ENCODE results near the gene SNAP23. TPM values are rescaled to one million over a fixed set of nuclear protein-coding genes. Genes with fewer than 3 reads are reported as not detected.
A peak's percentile ranks its signal among the peaks of the same experiment; 100 is the strongest.

SNAP23 gene
- total and polyA plus RNA-seq, 2 of the 8 experiments (the other 6 are each of a cell fraction or from before 2014, with no cell fraction given): 58.0 to 72.8 TPM

DNA sequence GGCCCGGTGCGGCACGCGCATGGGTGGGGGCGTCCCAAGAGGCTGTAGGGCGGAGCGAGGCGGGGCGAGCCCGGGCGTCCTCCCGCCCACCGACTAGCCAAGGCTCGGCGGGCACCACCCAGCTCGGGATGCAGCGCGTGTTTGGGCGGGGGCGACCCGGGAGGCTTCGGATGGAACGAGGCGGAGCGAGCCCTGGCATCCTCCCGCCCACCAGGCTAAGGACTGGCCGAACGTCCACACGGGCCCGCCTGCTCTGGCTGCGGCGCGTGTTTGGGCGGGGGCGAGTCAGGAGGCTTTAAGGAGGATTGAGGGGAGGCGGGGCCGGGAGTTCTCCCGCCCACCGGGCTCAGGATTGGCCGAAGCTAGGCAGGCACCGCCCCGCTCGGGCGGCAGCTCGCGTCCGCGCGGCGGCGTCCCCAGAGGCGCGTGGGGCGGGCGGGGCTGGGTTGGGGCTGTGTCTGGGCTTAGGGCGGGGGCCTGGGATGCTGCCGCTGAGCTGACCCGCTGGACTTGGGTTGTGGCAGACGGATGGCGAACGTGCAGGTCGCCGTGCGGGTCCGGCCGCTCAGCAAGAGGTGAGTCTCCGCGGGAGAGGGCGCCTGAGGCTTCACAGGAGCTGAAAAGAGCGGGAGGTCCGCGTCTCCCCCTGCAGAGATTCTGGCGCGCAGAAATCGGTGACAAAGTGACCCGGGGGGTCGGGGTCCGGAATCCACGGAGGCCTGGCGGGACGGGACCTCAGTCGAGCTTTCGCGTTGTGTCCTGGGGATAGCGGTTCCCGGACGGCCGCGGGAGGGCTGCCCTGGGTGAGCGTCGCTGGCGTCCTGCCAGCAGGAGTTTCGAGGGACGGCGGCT is 80.0 kb downstream of the SNAP23 start, which contains the start of gene STARD9 (continued):
- TF ChIP-seq, protein P1, sequence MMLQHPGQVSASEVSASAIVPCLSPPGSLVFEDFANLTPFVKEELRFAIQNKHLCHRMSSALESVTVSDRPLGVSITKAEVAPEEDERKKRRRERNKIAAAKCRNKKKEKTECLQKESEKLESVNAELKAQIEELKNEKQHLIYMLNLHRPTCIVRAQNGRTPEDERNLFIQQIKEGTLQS (IDR thresholded peaks at IDR 0.05; ENCODE audit: insufficient read depth, low read depth, low read length): no peak
- TF ChIP-seq SRF (IDR thresholded peaks at IDR 0.05; ENCODE audit: low read depth, low read length) (no peak), POLR2A (IDR thresholded peaks at IDR 0.05; ENCODE audit: control extremely low read depth in 1 of 2, low read depth in 2 of 2, low read length in 2 of 2) (peak in 1 of 2 experiments; percentile 71; a peak in 2 of 3 replicates), SIN3A (conservative IDR thresholded peaks at IDR 0.05 in 1 of 2, IDR thresholded peaks at IDR 0.05 in 1 of 2; ENCODE audit: low read depth in 1 of 2, low read length in 2 of 2) (no peak), FOSL1 (IDR thresholded peaks at IDR 0.05; ENCODE audit: insufficient read depth, low read depth, low read length) (0 out of 2 replicates have a peak, but pooled peaks have one; percentile 19), SP1 (IDR thresholded peaks at IDR 0.05; ENCODE audit: low read depth, low read length) (peak; percentile 57; the same call in 1 of the 2 replicates), ZNF274 (IDR thresholded peaks at IDR 0.05; ENCODE audit: borderline replicate concordance, extremely low read depth, low read length) (no peak), E2F6 (IDR thresholded peaks at IDR 0.05) (peak; percentile 95), HDAC2 (IDR thresholded peaks at IDR 0.05; ENCODE audit: borderline replicate concordance in 1 of 2, low read depth in 2 of 2, low read length in 2 of 2) (0 out of 4 replicates have a peak, but pooled peaks of 1 of the 2 experiments have one; percentile 46), TAF7 (optimal IDR thresholded peaks at IDR 0.05; ENCODE audit: borderline replicate concordance, low read depth, low read length) (no peak), KDM4A (IDR thresholded peaks at IDR 0.05; ENCODE audit: low read depth, low read length, severe bottlenecking) (peak; percentile 98), EGR1 (IDR thresholded peaks at IDR 0.05; ENCODE audit: borderline replicate concordance, low read depth, low read length) (peak; percentile 50; the same call in 1 of the 2 replicates)
- TF ChIP-seq, protein P2, sequence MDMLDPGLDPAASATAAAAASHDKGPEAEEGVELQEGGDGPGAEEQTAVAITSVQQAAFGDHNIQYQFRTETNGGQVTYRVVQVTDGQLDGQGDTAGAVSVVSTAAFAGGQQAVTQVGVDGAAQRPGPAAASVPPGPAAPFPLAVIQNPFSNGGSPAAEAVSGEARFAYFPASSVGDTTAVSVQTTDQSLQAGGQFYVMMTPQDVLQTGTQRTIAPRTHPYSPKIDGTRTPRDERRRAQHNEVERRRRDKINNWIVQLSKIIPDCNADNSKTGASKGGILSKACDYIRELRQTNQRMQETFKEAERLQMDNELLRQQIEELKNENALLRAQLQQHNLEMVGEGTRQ (IDR thresholded peaks at IDR 0.05; ENCODE audit: low read length): 0 out of 2 replicates have a peak, but pooled peaks have one; percentile 9
- TF ChIP-seq, protein P3, sequence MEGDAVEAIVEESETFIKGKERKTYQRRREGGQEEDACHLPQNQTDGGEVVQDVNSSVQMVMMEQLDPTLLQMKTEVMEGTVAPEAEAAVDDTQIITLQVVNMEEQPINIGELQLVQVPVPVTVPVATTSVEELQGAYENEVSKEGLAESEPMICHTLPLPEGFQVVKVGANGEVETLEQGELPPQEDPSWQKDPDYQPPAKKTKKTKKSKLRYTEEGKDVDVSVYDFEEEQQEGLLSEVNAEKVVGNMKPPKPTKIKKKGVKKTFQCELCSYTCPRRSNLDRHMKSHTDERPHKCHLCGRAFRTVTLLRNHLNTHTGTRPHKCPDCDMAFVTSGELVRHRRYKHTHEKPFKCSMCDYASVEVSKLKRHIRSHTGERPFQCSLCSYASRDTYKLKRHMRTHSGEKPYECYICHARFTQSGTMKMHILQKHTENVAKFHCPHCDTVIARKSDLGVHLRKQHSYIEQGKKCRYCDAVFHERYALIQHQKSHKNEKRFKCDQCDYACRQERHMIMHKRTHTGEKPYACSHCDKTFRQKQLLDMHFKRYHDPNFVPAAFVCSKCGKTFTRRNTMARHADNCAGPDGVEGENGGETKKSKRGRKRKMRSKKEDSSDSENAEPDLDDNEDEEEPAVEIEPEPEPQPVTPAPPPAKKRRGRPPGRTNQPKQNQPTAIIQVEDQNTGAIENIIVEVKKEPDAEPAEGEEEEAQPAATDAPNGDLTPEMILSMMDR (IDR thresholded peaks at IDR 0.05; ENCODE audit: control extremely low read depth in 1 of 3, insufficient read depth in 1 of 3, low read depth in 1 of 3, low read length in 3 of 3): no peak
- TF ChIP-seq, protein P4, sequence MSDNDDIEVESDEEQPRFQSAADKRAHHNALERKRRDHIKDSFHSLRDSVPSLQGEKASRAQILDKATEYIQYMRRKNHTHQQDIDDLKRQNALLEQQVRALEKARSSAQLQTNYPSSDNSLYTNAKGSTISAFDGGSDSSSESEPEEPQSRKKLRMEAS (IDR thresholded peaks at IDR 0.05): peak; percentile 93

All from H1 (cell line).